ENCODE results near the gene SLC25A51. TPM values are rescaled to one million over a fixed set of nuclear protein-coding genes. Genes with fewer than 3 reads are reported as not detected.

SLC25A51 gene
- total RNA-seq, 4 donors from 2014 or later = 16.0 to 30.7 (median 22.2) TPM

DNA sequence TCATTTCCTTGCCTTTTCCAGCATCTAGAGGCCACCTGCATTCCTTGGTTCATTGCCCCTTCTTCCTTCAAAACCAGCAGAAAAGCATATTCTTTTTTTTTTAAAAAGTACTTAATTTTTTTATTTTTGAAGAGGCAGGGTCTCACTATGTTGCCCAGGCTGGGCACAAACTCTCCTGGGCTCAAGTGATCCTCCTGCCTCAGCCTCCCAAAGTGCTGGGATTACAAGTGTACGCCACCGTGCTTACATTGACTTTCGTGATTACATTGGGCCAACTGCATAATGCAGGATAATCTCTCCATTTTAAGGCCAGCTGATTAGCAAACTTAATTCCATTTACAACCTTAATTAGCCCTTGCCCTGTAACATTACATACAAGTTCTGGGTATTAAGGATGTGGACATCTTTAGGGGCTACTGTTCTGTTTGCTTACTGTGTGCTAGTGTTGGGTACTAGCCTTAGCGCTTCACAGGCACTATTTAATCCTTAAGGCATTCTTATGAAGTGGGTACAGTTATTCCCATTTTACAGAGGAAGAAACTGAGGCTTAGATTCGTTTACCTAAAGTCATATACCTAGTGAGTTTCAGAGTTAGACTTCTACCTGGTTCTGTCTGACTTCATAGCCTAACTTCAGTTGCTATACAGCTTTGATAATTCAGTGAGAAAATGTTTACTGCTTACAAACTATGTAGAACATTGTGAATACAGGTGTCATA, 33.7 kb downstream of the SLC25A51 start:
- Histone ChIP-seq H3K4me1 (no peaks in the 10 kb centered on the region), H3K4me3 (no peak overlapping the region), H3K27me3 (no peaks in the 10 kb centered on the region), H3K9me3 (no peaks in the 10 kb centered on the region), H3K27ac (no peak overlapping the region), H3K36me3 (peaks cover 0 to 9% of the 10 kb centered on the region in 2 donors)
- in situ Hi-C loops (cut with MboI; ENCODE audit: low sequenced_read_pairs in 4 of 4) (no loop called here), intact Hi-C loops (cut with DNase I; ENCODE audit: low total_unique reads) (no loop called here)
- ATAC-seq = no peak
- TF ChIP-seq POLR2A (IDR thresholded peaks at IDR 0.05) = no peak
- TF ChIP-seq, protein P1, sequence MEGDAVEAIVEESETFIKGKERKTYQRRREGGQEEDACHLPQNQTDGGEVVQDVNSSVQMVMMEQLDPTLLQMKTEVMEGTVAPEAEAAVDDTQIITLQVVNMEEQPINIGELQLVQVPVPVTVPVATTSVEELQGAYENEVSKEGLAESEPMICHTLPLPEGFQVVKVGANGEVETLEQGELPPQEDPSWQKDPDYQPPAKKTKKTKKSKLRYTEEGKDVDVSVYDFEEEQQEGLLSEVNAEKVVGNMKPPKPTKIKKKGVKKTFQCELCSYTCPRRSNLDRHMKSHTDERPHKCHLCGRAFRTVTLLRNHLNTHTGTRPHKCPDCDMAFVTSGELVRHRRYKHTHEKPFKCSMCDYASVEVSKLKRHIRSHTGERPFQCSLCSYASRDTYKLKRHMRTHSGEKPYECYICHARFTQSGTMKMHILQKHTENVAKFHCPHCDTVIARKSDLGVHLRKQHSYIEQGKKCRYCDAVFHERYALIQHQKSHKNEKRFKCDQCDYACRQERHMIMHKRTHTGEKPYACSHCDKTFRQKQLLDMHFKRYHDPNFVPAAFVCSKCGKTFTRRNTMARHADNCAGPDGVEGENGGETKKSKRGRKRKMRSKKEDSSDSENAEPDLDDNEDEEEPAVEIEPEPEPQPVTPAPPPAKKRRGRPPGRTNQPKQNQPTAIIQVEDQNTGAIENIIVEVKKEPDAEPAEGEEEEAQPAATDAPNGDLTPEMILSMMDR (IDR thresholded peaks at IDR 0.05 in 4 of 5, conservative IDR thresholded peaks at IDR 0.05 in 1 of 5) = no peak
- no peak for DNase-seq

DNA sequence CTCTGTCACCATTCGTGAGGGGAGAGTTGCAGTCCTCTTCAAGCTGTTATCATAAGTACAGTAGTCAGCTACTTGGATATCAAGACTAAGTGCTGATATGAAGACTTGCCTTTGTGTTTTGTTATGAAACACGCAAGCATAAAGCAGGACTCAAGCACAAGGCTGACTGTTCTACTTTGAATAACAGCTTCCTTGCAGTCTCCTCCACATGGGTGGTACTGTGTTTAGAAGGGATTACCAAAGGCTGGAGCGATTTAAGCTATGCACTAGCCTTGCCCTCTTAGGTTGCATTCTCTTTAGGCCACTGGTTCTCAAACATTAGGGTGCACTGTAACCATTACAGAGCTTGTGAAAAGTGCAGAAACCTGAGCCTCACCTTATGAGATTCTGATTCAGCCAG, 41.4 kb downstream of the SLC25A51 start:
- Histone ChIP-seq H3K27ac (no peak overlapping the region), H3K4me1 (no peaks in the 10 kb centered on the region), H3K4me3 (no peak overlapping the region), H3K27me3 (no peaks in the 10 kb centered on the region), H3K9me3 (no peaks in the 10 kb centered on the region), H3K36me3 (peaks cover 0 to 47% of the 10 kb centered on the region in 2 donors)
- in situ Hi-C loops (cut with MboI; ENCODE audit: low sequenced_read_pairs in 4 of 4) (no loop called here), intact Hi-C loops (cut with DNase I; ENCODE audit: low total_unique reads) (no loop called here)
- DNase-seq (no peak), ATAC-seq (no peak)
- TF ChIP-seq POLR2A (IDR thresholded peaks at IDR 0.05) = no peak
- TF ChIP-seq, protein P1 (IDR thresholded peaks at IDR 0.05 in 4 of 5, conservative IDR thresholded peaks at IDR 0.05 in 1 of 5) = no peak

- DNase-seq (no peak), ATAC-seq (no peak)
- H3K36me3 ChIP-seq = peaks cover 0 to 34% of the 10 kb centered on the region in 2 donors
- in situ Hi-C loops (cut with MboI; ENCODE audit: low sequenced_read_pairs in 4 of 4) = no loop called here
- no peaks in the 10 kb centered on the region for H3K4me1 ChIP-seq
- H3K27ac ChIP-seq = no peak overlapping the region
- no peak overlapping the region for H3K4me3 ChIP-seq
- H3K27me3 ChIP-seq = no peaks in the 10 kb centered on the region
- no peak for TF ChIP-seq POLR2A (IDR thresholded peaks at IDR 0.05)
- TF ChIP-seq, protein P1 (IDR thresholded peaks at IDR 0.05 in 4 of 5, conservative IDR thresholded peaks at IDR 0.05 in 1 of 5) = no peak
- no peaks in the 10 kb centered on the region for H3K9me3 ChIP-seq
- intact Hi-C loops (cut with DNase I; ENCODE audit: low total_unique reads) = no loop called here
Measured at GRCh38 chr9:37859043-37859442, 44.9 kb downstream of the SLC25A51 start.

DNA sequence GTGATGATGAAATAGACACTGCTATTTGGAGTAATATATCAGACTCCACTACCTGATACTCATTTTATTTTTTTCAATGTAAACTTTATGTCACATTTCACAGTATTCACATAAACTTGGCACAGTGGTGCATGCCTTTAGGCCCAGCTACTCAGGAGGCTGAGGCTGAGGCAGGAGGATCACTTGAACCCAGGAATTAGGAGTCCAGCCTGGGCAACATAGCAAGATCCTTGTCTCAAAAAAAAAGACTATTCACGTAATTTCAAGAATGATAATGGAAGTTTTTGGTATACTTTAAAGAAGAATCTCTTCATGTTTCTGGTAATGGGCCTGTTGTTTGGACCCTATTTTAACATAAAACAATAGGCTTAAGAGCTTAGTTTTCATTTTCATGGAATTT, 47.4 kb downstream of the SLC25A51 start:
- DNase-seq = no peak
- H3K4me1 ChIP-seq = no peaks in the 10 kb centered on the region
- no peak overlapping the region for H3K27ac ChIP-seq
- in situ Hi-C loops (cut with MboI; ENCODE audit: low sequenced_read_pairs in 4 of 4) (no loop called here), intact Hi-C loops (cut with DNase I; ENCODE audit: low total_unique reads) (no loop called here)
- no peak for TF ChIP-seq POLR2A (IDR thresholded peaks at IDR 0.05)
- TF ChIP-seq, protein P1 (IDR thresholded peaks at IDR 0.05 in 4 of 5, conservative IDR thresholded peaks at IDR 0.05 in 1 of 5) = no peak
- H3K9me3 ChIP-seq = no peaks in the 10 kb centered on the region
- ATAC-seq = no peak
- no peaks in the 10 kb centered on the region for H3K27me3 ChIP-seq
- peaks cover 0 to 16% of the 10 kb centered on the region in 2 donors for H3K36me3 ChIP-seq
- no peak overlapping the region for H3K4me3 ChIP-seq

GRCh38 chr9:37852222-37852621, 51.7 kb downstream of the SLC25A51 start:
- in situ Hi-C loops (cut with MboI; ENCODE audit: low sequenced_read_pairs in 4 of 4) (no loop called here), intact Hi-C loops (cut with DNase I; ENCODE audit: low total_unique reads) (no loop called here)
- Histone ChIP-seq H3K36me3 (no peaks in the 10 kb centered on the region), H3K4me1 (no peaks in the 10 kb centered on the region), H3K27ac (no peak overlapping the region), H3K4me3 (no peak overlapping the region), H3K27me3 (no peaks in the 10 kb centered on the region), H3K9me3 (no peaks in the 10 kb centered on the region)
- TF ChIP-seq POLR2A (IDR thresholded peaks at IDR 0.05) = no peak
- TF ChIP-seq, protein P1 (IDR thresholded peaks at IDR 0.05 in 4 of 5, conservative IDR thresholded peaks at IDR 0.05 in 1 of 5) = no peak
- ATAC-seq (no peak), DNase-seq (no peak)

Data from gastrocnemius medialis (tissue), 4 donors.